Fibroblast of villous mesenchyme (primary cell): Measurements from ENCODE around the gene IL13. TPM values are rescaled to one million over a fixed set of nuclear protein-coding genes. Genes with fewer than 3 reads are reported as not detected.

Experiments used
- DNase-seq: peaks from one replicate; pipeline ENCODE4 v3.0.0-alpha.2; 2010; ENCODE audit warnings: low read depth
- H3K4me3 ChIP-seq: 2 replicates; pipeline ENCODE4 v1.5.1; 2011; ENCODE audit warnings: low read depth, mild to moderate bottlenecking, low read length
- CTCF ChIP-seq: IDR thresholded peaks from 2 replicates; pipeline ENCODE4 v1.5.1; 2012; ENCODE audit warnings: low read depth, mild to moderate bottlenecking, low read length; ENCODE audit not compliant: insufficient read depth
- total RNA-seq: library from RNA; depleted of rRNA; stranded (reverse); fragments of >200 nt; gene quantifications from 2 replicates; pipeline ENCODE4 v1.2.3, GENCODE V29; 2012

The IL13 gene
- total RNA-seq, 1 donor, result not detected

DNA sequence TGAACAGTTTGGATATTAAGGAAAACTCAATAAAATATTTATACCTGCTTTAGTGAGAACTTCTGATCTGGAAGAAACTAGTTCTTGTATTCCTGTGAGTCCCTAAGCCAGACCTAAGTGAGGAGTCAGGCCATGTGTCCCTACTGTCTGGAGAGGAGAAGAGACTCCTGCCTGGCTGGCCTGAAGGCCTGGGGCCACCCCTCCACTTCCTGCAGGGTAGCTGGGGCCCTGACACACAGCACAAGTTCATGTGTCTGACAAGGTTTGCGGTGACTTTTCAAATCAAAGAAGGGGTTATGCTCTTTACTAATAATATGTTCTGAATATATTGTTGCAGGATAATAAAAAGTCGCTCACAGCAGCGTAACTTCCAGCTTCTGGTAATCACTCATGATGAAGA, 16.1 kb upstream of the IL13 start:
- no peak overlapping the region for H3K4me3 ChIP-seq
- DNase-seq, result no peak
- no peak for TF ChIP-seq CTCF

DNA sequence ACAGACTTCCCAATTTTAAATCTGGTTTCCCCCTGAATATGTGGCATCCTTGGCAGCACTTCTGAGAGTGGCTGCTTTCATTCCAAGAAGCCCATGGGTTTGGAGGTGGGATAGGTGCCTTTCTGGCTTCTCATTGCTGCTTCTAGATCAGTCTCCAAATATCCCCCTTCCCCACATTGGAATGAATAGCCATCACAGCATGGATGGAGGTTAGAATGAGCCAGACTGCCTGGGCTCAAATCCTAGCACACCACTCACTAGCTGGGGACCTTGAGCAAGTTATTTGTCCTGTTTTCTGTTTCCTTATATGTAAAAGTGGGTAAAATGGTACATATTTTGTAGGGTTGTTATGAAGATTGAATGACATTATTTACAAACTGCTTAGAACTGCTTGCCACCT, 13.8 kb upstream of the IL13 start:
- DNase-seq, result no peak
- TF ChIP-seq CTCF, result no peak
- no peak overlapping the region for H3K4me3 ChIP-seq

DNA sequence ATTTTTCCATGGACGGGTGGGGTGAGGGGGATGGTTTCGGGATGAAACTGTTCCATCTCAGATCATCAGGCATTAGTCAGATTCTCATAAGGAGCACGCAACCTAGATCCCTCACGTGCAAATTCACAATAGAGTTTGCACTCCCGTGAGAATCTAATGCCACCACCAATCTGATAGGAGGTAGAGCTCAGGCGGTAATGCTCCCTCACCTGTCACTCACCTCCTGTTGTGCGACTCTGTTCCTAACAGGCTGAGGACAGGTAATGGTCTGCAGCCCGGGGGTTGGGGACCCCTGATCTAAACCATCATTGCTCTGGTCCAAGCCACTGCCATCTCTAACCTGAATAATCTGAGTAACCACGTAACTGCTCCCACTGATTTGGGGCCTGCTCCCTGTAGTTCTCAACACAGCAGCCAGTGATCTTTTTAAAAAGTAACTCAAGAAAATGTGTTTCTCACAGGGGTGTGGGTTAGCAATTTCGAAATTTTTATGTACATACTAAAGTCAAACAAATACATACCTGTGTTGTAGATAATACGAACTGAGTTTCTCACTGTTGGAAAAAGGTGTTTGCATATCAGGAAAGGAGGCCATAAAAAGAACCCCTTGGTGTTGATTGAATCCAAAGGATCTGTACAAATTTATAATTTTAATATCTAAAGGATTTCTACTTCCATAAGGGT, 11.2 kb upstream of the IL13 start:
- no peak overlapping the region for H3K4me3 ChIP-seq
- no peak for DNase-seq
- TF ChIP-seq CTCF, result no peak

GRCh38 chr5:132647473-132647872, 10.5 kb upstream of the IL13 start:
- TF ChIP-seq CTCF, result no peak
- no peak overlapping the region for H3K4me3 ChIP-seq
- no peak for DNase-seq

- no peak overlapping the region for H3K4me3 ChIP-seq
- TF ChIP-seq CTCF, result no peak
- no peak for DNase-seq
These were observed 9.6 kb upstream of the IL13 start for GRCh38 chr5:132648355-132648754.

GRCh38 chr5:132651838-132652469, 6.0 kb upstream of the IL13 start:
- H3K4me3 ChIP-seq, result no peak overlapping the region
- DNase-seq, result no peak
- TF ChIP-seq CTCF, result no peak

DNA sequence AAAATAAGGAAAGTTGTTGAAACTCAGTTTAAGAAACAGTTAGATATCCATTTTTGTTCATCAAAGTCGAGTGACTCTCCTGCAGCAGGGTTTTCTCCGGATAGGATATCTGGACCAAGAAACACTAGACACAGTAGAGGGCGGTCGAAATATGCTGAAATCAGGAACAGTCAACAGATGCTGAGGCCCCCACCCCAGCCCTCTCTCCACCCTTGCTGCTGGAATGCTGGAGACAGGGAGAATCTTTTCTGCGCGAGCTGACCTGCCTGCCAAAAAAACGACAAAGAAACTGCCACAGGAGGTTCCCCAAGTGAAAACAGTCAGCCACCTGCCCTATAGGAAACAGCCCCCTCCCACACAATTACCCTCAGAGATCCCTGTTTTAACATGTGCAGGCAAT, 4.3 kb upstream of the IL13 start:
- H3K4me3 ChIP-seq, result no peak overlapping the region
- no peak for DNase-seq
- TF ChIP-seq CTCF, result no peak
